HepG2 (cell line): ENCODE data around the gene VEGFC.

Experiments
- CTCF ChIP-seq: sonication (generic); formaldehyde crosslinking; IDR thresholded peaks from 2 replicates; pipeline ENCODE4 v1.5.0; 2020; ENCODE audit warnings: mild to moderate bottlenecking, missing genetic modification reagents, moderate library complexity
- EP300 ChIP-seq, 3 experiments: sonication (generic) in 1 of 3; formaldehyde crosslinking in 1 of 3; IDR thresholded peaks; 2 replicates each; pipeline versions ENCODE4 v1.5.1 to v1.6.1; 2011 to 2020; ENCODE audit warnings: low read depth in 2 of 3, low read length in 2 of 3, borderline replicate concordance in 1 of 3, improper control_type of control experiment in 1 of 3, mild to moderate bottlenecking in 1 of 3, missing genetic modification reagents in 1 of 3, moderate library complexity in 1 of 3
- FIP1L1 ChIP-seq: fragments of 200-400 bp; formaldehyde crosslinking; IDR thresholded peaks from 2 replicates; pipeline ENCODE4 v1.6.1; 2018; ENCODE audit warnings: low read depth, mild to moderate bottlenecking, low read length, moderate library complexity, borderline replicate concordance; ENCODE audit not compliant: insufficient read depth
- MEF2D ChIP-seq: sonication (generic); formaldehyde crosslinking; IDR thresholded peaks from 2 replicates; pipeline ENCODE4 v1.5.1; 2020; ENCODE audit warnings: mild to moderate bottlenecking, missing genetic modification reagents
- MYC ChIP-seq: sonication (generic); formaldehyde crosslinking; IDR thresholded peaks from 2 replicates; pipeline ENCODE4 v1.9.0; 2021; ENCODE audit warnings: missing genetic modification reagents, borderline replicate concordance
- PBX3 ChIP-seq: sonication (generic); formaldehyde crosslinking; IDR thresholded peaks from 2 replicates; pipeline ENCODE4 v1.8.1; 2023; ENCODE audit warnings: missing genetic modification reagents, inconsistent platforms, borderline replicate concordance
- POLR2AphosphoS5 ChIP-seq: IDR thresholded peaks from 2 replicates; pipeline ENCODE4 v1.6.1; 2012; ENCODE audit warnings: low read depth, low read length
- ZBTB7B ChIP-seq: sonication (generic); formaldehyde crosslinking; IDR thresholded peaks from 2 replicates; pipeline ENCODE4 v1.4.0; 2020; ENCODE audit warnings: missing genetic modification reagents
- ZNF274 ChIP-seq: sonication (generic); formaldehyde crosslinking; IDR thresholded peaks from 2 replicates; pipeline ENCODE4 v1.5.1; 2020; ENCODE audit warnings: mild to moderate bottlenecking, missing genetic modification reagents
- ZNF512B ChIP-seq: sonication (generic); formaldehyde crosslinking; IDR thresholded peaks from 2 replicates; pipeline ENCODE4 v1.5.1; 2020; ENCODE audit warnings: missing genetic modification reagents, mild to moderate bottlenecking, borderline replicate concordance
- ZNF580 ChIP-seq: IDR thresholded peaks from 2 replicates; pipeline ENCODE4 v1.6.1; 2016; ENCODE audit warnings: low read depth, borderline replicate concordance

GRCh38 chr4:176782191-176782590, 10.5 kb downstream of the VEGFC start:
- no peak for TF ChIP-seq PBX3 (CRISPR knock-in tag)
- TF ChIP-seq ZNF512B: no peak
- TF ChIP-seq CTCF (CRISPR knock-in tag): no peak
- TF ChIP-seq EP300 (IDR thresholded peaks at IDR 0.05; ENCODE audit: low read depth in 2 of 2, low read length in 2 of 2): no peak
- TF ChIP-seq EP300 (CRISPR knock-in tag; IDR thresholded peaks at IDR 0.05; ENCODE audit: borderline replicate concordance): no peak
- no peak for TF ChIP-seq MEF2D (CRISPR knock-in tag)
- TF ChIP-seq FIP1L1: no peak
- no peak for TF ChIP-seq ZNF580 (CRISPR knock-in tag)
- TF ChIP-seq MYC (CRISPR knock-in tag): no peak
- no peak for TF ChIP-seq POLR2AphosphoS5
- TF ChIP-seq ZBTB7B (CRISPR knock-in tag): no peak
- no peak for TF ChIP-seq ZNF274 (CRISPR knock-in tag)
